SKM-1 (cell line): ENCODE measurements around the gene KCNK15.

Experiments used
- DNase-seq: peaks from one replicate; lab custom pipeline; 2025; ENCODE audit not compliant: unreplicated experiment; lab: John Stamatoyannopoulos, UW

The KCNK15 gene

DNA sequence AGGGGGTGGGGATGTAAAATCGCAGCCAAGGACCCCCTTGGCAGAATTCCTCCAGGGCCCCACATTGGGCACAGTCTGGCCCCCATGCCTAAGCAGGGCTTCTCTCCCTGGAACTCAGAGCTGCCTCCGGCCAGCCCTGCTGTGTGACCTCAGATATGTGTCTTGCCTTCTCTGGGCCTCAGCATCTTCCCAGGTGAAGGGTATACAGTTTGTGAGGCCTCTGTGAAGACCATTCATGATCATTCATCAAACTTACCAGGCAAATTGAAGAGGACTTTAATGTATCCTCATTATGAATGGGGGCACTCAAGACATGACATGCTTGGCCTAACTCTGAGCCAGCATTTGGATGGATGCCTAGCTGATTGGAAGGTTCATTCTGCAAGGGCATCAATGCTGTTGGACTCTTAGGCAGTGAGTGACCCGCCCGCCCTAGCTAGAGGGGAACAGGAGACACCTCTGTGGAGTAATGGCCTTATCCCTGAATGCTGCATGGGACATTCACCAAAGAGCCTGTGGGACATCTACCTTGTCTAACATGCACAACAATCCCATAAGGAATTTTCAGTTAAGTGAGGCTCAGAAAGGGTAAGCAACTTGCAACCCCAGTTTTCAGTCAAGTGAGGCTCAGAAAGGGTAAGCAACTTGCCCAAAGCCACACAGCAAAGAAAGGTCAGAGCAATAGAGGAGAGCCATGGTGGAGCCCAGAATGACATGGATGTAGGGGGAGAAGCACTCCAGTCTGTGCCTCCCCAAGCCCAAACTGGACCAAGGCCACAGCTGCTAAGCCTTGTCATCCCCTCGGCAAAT, 30.0 kb upstream of the KCNK15 start:
- DNase-seq, result no peak

DNA sequence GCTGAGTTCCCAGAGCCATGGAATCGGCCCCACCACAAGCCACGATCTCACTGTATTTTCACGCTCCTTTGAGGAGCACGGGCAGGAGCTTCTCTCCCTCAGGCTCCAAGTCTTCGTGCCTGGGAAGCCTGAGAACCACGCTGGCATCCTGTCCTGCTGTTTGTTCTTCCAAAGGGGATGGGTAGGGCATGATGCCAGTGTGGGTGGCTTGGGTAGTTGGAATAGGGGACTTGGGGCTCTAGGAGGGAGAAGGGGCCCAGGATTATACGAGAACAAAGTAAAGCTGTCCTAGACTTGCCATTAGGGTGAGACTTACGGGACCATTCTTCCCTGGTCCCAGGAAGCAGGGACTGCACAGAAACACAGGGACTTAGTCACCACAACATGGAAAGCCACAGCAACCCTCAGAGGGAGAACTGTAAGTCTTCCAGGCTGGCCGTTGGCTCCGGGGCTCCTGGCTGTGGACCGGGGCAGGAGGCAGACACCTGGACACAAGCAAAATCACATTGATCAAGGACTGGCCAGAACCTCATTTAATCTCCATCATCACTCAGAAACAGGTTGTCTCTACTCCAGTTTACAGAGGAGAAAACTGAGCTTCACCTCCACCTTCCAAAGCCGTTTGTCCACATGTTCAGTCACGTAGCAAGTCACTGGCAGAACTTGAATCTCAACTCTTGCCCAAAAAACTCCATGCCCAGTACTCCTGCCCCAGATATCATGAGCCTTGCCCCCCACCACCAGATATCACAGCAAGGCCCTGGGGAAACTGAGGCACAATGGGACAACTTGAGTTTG, 29.2 kb upstream of the KCNK15 start:
- DNase-seq, result no peak

DNA sequence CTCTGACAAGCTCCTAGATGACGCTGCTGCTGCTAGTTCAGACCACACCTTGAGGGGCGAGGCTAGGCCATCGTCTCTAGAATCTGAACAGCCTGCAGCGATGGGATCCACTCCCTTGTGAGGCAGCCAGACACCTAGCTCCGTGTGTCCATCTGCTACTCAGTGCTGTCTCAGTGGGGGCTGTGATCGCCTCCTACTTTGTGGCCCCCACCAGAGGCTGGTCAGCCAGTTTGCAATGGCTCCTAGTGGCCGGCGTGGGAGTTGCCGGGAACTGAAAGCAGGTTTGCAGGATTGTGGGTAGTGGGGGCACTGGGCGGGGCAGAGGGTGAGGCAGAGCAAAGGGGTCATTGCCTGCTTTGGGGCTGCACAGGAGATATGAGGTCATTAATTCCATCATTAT, 27.7 kb upstream of the KCNK15 start:
- DNase-seq, result no peak

DNA sequence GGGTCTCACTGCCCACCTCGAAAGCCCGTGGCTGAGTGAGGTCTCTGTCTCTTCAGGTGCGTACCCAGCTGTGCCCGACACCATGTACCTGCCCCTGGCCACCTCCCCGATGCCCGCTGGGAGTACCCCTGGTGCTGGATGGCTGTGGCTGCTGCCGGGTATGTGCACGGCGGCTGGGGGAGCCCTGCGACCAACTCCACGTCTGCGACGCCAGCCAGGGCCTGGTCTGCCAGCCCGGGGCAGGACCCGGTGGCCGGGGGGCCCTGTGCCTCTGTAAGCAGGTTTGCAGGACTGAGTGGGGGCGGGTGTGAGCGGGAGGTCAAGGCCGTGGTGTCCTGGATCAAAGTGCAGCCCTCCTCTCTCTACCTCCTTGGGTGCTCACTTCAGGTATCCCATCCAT, 25.8 kb upstream of the KCNK15 start:
- no peak for DNase-seq

DNA sequence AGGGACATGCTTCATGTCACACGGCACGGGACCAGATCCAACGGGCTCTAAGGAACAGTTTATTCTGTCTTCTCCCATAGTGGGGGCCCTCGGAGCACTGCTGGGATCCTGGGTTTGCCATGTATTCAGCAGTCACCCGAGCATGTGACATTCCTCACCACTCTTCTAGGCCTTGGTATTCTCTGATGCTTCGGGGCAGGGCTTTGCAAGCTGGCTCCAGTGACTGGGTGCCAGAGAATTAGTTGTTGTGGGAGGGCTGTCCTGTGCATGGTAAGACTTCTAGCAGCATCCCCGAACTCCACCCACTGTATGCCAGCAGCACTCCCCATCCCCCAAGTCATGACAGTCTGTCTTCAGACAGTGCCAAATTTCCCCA, 25.1 kb upstream of the KCNK15 start:
- no peak for DNase-seq

DNA sequence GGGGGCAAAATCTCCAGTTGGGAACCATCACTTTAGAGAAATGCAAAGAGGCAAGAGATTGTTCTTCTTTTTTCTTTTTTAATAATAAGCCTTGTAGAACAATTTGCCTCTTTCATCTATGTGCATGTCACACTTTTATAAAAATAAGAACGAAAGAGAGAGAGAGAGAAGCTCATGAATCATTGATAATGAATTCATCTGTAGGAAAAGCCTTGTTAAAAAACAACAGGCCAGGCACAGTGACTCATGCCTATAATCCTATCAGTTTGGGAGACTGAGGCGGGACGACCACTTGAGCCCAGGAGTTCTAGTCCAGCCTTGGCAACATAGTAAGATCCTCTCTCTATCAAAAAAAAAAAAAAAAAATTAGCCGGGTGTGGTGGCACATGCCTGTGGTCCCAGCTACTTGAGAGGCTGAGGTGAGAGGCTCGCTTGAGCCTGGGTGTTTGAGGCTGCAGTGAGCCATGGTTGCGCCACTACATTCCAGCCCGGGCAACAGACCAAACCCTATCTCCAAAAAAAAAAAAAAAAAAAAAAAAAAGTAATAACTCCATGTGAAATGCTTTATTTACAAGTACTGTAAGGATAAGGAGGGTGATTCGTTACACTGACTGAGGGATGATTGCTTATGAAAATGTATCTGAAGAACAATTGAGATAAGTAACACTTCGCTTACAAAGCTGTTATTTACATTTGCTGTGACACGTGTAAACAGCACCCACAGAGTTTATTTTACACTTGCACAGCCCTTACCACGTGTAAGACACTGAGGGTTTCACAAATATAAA, 24.5 kb upstream of the KCNK15 start:
- no peak for DNase-seq

DNA sequence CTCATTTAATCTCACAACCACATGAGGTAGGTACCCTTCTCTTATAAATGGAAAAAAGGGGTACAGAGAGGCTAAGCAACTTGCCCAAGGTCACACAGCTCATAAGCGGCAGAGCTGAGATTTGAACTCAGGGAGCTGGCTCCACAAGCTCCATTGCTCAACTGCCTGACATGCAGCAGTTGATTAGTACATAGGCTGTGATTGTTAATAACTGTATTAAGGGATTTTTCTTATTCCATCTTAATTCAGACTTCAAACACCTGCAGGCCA, 23.9 kb upstream of the KCNK15 start:
- no peak for DNase-seq

DNA sequence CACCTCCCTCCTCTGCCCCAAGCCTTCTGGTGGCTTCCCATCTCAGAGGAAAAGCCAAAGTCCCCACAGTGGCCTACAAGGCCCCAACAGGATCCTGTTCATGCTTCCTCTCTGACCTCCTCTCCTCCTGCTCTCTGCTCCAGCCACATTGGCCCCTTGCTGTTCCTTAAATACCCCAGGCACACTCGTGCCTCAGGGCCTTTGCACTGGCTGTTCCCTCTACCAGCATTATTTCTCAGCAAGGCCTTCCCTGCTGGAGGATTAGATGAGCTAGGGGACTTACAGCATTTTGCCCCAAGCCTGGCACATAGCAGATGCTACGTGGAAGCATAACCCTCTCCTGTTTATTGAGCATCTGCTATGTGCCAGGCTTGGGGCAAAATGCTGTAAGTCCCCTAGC, 22.7 kb upstream of the KCNK15 start:
- no peak for DNase-seq

DNA sequence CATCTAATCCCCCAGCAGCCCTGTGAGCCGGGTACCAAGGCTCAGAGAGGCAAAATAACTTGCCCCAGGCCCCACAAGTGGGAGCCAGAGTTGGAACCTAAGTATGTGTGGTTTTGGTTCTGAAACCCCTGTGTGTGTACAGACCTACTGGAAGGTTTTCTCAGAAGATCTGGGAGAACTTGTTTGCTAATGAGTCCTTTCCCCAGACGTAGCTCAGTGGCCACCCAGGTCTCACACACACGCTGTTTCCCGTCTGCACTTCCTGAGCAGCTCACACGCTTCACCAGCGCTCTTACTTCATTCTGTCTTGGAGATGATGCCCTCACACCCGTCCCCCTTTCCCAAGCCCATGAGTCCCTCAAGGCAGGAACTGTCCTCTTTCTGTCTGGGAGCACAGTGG, 22.3 kb upstream of the KCNK15 start:
- no peak for DNase-seq

DNA sequence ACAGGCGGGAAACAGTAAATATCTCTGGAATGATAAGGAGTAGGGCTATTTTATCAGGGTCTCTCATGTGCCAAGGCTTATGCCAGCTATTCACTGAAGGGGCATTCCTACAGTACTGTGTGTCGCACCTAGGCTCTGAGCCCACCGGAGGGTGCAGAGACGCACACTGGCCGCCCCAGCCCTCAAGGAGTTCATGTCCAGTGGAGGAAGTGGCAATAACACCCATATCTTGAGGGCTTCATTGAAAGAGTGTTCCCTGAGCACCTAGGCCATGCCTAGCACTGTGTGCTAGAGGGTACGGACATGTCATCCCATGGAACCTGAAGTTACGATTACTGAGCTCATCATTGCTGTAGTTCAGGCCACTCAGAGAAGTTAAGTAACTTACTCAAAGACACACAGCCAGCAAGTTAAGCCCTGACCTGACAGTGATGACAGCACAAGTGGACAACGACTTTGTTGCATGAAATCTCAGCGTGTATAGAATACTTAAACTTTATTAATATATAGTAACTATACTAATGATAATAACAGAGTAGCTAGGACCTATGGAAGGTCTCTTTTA, 21.8 kb upstream of the KCNK15 start:
- DNase-seq, result no peak

DNA sequence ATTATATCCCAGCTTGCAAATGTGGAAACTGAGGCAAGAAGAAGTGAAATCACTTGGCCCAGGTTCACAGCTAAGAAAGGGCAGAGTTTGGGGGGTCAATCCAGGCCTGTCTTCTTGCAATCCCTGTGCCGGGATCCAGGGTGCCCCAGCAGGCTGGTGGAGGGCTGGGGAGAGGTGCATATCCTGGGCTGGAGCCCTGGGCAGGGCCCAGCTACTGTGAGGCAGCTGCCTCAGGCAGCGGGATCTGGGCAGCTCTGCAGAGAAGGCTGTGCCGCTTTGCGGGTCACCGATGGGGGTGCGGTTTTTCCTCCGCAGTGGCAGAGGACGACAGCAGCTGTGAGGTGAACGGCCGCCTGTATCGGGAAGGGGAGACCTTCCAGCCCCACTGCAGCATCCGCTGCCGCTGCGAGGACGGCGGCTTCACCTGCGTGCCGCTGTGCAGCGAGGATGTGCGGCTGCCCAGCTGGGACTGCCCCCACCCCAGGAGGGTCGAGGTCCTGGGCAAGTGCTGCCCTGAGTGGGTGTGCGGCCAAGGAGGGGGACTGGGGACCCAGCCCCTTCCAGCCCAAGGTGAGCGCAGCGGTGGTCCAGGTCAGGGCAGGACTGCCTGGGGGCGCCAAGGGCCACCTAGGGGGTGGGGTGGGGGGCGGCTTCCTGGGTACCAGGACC, 21.1 kb upstream of the KCNK15 start:
- no peak for DNase-seq

DNA sequence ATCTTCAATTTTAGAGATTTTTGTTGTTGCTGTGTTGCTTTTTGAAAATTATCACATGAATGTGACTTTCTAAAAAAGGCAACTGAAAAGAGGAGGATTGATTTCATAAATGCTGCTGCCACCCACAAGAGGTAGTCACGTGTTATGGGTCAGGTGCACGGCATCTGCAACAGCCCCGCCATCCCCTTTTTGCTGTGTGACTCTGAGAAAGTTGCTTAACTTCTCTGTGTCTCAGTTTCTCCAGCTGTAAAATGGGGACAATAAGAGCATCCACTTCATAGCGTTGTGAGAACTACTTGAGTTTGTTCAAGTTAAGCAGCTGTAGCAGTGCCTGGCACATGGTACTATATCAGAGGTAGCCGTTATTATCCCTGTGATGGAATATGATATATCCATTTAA, 19.8 kb upstream of the KCNK15 start:
- no peak for DNase-seq

DNA sequence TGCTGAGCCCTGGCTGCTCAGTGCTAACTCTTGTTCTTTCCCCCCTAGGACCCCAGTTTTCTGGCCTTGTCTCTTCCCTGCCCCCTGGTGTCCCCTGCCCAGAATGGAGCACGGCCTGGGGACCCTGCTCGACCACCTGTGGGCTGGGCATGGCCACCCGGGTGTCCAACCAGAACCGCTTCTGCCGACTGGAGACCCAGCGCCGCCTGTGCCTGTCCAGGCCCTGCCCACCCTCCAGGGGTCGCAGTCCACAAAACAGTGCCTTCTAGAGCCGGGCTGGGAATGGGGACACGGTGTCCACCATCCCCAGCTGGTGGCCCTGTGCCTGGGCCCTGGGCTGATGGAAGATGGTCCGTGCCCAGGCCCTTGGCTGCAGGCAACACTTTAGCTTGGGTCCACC, 18.6 kb upstream of the KCNK15 start:
- DNase-seq, result no peak

DNA sequence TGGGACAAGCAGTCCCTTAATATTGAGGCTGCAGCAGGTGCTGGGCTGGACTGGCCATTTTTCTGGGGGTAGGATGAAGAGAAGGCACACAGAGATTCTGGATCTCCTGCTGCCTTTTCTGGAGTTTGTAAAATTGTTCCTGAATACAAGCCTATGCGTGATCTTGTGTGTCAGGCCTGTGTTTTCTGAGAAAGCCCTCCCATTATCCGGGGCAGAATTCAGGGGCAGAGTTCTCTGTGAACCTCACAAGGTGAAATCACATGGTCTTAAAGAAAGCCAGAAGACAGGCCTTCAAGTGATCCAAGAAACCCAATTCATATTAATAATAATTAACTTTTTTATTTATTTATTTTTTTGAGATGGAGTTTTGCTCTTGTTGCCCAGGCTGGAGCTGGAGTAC, 18.0 kb upstream of the KCNK15 start:
- DNase-seq, result no peak

DNA sequence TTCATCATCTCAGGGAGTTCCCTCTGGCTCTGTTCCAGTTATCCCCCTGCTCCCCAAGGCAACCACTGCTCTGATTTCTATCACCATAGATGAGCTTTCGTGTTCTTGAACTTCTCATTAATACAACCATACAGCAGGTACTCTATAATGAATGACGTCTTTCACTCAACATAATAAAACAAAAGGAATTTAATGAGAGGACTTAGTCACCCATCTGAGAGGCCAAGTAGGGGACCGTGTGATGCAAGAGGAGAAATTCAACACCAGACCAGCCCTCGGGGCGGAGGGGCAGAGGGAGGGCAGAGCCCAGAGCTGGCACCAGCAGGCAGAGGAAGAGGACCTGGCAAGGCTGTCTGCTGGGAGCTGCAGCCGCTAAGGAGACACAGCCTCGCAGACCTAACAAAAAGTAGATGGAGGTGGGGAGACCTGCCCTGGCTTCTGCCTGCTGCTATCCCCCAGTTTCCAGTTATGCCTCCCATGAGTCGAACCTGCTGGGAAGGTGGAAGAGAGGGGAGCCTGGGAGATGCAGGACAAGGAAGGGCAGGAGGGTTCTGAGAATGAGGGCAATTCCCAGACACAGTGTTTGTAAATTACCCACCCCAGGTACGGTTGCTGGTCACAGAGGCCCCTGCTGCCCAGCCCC, 16.7 kb upstream of the KCNK15 start:
- no peak for DNase-seq

DNA sequence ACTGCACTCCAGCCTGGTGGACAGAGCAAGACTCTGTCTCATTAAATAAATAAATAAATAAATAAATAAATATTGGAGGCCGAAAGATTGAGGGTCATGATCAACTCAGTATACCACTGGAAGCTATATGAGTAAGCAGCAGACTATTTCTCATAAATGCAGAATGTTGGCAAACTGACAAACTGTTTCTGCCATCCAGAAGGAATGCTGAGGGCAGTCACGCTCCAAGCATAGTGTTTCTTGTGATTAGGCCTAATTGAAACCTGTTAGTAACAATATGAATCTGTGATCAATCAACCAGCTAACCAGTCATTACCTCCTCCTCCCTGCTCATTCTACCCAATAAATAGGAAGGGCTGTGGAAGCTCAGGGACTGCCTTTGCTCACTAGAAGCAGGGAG, 15.2 kb upstream of the KCNK15 start:
- no peak for DNase-seq

DNA sequence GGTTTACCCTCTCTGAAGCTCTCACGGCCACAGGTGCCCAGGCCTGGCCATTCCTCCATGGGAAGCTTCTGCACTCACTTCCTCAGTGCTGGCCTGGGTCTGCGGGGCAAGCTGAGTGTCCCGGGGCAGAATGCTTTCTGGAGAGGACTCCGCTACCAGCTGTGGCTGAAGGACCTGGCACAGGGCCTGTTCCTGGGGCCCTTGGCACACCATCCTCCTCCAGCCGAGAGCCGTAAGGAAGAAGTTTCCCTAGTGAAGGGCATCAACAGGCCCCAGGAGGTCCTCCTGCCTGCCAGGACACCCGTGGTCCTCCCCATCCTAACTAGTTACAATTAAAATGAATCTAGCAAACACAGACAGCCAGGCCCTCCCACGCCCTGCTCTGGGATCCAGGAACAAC, 14.0 kb upstream of the KCNK15 start:
- DNase-seq, result no peak

DNA sequence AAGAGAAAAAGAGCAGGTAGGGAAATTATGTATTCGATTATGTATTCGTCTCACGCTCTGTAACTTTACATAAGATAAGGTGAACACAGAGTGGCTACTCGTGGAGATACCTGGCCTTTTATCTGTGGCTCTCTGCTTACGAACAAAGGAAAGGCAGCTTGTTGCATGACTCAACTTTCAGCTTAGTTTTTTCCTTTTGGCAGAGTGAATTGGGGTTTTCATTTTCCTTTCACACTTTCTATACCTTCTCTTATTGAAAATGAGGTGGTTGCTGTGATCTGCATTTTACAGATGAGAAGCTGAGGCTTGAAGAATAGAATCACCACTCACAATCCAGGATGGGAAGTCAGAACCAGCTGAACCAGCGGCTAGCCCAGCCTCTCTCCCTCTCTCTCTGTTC, 13.3 kb upstream of the KCNK15 start:
- no peak for DNase-seq

DNA sequence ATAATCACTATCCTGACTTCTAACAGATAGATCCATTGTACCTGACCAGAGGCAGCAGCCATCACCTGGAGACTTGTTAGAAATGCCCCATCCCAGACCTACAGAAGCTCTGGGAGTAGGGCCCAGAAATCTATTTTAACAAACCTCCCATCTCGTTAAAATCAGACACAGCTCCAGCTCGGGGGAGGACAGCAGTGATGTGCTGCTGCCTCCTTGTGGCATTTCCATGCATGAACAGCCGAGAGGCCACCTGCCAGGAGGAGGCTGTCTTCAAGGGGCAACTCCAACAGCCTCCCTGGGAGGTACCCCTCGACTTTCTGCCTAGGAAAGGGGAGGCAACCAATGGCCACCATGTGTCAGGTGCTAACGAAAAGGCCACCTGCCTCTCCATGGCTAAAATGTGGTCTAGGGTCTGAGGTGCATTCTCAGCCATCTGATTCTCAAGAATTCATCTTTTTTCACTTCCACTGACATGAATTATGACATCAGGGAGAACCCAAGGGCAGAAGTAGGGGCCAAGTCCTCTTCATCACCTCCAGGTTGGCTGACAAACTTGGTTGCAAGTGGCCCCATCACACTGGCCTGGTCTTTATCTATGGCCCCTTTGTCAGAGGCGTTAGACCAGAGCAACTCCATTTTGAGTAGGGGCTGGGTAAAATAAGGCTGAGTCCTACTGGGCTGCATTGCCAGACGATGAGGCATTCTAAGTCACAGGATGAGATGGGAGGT, 12.2 kb upstream of the KCNK15 start:
- peak; percentile 37 for DNase-seq

DNA sequence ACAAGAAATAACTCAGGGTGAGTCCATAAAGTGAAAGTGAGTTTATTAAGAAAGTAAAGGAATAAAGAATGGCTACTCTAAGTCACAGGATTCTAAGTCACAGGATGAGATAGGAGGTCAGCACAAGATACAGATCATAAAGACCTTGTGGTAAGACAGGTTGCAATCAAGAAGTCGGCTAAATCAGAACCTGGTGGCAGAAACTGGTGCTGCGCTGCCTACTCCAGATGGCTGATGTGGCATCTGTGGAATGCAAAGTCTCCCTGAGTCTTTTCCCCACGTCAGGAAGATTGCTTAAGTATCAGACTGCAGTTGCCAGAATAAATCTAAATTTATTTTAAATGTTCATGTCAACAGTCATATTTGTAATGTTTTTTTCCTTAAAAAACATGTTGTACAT, 10.7 kb upstream of the KCNK15 start:
- no peak for DNase-seq
